GM21619 (cell line): ENCODE measurements around the gene YAE1.

Source experiments
- ATAC-seq: cut with Tn5 transposase; IDR thresholded peaks from one replicate; pipeline ENCODE4 v1.9.1; 2021; ENCODE audit not compliant: unreplicated experiment

YAE1 gene

GRCh38 chr7:39554583-39555165 is 11.5 kb upstream of the YAE1 start:
- no peak for ATAC-seq

DNA sequence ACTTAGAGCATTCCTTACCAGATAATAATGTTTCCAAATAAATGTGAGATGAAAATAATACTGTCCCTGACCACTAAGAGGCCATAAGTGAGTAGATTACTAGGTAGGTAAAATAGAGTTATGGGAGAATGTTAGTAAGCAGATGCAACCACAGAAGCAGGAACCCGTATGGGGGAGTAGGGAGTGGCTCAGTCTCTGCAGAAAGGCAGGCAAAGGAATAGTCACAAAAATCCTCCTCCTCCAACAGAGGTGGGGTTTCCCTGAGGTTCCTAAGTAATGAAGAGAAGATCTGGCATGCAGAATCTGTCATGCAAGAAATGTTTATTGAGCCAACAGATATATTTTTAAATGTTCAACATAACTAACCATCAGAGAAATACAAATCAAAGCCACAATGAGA is 9.0 kb upstream of the YAE1 start:
- ATAC-seq, result no peak

DNA sequence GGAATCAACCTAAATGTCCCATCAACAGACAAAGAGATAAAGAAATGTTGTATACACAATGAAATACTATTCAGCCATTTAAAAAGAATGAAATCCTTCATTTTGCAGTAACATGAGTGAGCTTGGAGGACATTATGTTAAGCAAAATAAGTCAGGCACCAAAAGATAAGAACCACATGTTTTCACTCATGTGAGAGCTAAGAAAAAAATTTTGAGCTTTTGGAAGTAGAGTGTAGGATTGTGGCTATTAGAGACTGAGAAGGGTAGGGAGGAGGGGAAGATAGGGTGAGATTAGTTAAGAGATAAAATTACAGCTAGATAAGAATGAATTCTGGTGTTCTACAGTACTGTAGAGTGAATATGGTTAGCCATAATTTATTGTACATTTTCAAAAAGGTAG is 8.3 kb upstream of the YAE1 start:
- ATAC-seq, result no peak

- no peak for ATAC-seq
Observed at GRCh38 chr7:39560408-39560807, 5.8 kb upstream of the YAE1 start.

DNA sequence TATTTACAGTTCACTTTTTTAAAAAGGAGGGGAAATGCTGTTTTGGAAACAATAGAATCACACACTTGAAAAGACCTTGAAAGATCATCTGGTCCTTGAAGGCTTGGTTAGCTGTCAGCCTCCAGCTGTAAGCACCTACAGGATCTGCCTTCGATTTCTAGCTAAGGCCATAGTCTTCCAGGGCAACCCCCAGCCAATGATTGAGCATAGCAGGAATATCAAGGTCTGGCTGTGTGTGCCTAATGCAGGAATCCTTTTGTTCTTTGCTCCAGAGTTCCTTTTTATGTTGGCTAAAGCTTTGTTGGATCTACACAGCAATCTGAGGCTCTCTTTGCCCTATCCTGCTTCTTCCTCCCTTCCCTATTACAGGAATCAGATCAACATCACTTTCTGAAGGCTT is 5.2 kb upstream of the YAE1 start:
- ATAC-seq, result no peak

GRCh38 chr7:39565538-39565937 is 666 bp upstream of the YAE1 start:
- ATAC-seq, result no peak

DNA sequence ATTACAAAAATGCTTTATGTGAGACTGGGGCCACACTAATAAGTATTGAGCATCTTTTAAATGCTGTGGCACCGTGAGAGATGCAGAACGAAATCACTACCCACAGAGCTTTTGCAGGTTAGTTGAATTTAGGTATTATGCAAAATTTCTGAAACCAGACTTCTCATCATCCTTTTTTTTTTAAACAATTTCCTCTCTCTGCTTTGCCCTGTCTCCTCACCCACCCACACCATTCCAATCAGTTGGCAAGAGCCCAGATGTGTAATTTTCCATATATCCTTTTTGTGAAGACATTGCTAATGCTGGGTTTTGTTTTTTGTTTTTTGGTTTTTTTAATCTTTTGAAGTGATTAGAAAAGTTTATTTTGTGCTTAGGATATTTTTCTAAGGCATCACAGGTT is 1.1 kb downstream of the YAE1 start:
- no peak for ATAC-seq

GRCh38 chr7:39574673-39575349 is 8.6 kb downstream of the YAE1 start:
- ATAC-seq, result no peak

GRCh38 chr7:39577229-39577874 is 11.1 kb downstream of the YAE1 start:
- ATAC-seq, result no peak

DNA sequence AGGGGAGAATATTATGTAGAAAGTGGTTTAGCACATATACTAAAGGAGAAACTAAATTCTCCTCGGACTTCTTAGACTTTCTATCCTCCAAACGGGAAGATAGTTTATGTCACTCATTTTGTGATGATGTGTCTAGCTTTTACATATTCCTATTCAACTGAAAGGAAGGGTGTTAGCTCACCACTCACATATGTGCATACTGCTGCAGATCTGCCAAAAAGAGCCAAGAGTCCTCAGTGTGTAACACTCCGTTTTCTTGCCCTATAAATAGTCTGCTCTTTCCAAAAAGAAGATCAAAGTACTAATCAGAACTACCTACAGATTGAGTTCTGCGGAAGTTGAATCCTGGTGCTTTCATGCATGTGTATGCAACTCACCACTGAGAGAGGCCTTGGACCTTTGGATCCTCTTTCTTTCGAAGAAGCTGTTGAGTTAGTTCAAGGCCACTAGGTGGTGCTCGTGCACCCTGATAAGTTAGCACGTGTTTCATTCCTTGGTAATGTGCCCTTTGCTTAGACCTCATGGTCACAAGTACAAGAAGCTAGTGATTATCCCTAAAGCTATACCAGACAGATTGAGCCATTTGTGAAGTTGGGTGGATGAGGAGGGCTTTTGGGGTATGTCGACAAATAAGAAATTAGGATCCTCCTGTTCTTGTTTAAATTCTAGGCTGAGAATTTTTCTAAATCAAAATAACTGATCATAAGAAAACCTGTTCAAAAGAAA is 14.1 kb downstream of the YAE1 start:
- peak; percentile 90 for ATAC-seq

DNA sequence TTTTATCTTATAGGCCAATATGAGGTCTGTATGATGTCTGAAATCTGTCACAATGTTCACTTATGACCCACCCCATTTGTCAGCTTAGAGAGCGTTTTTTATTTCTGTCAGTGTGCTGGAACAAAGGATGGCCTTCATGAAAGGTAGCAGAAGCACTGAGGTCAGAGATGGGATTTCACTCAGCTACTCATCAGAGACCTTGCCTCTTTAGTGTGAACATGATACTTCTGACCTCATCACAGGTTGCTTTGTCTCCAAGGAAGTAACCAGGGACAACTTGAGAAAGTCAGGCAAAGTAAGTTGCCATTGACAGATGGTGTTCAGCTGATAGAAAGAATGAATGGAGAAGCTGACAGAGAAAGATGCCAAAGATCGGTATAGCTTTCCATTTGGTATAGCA is 16.3 kb downstream of the YAE1 start:
- ATAC-seq, result no peak

GRCh38 chr7:39583539-39583938 is 17.3 kb downstream of the YAE1 start:
- no peak for ATAC-seq

- no peak for ATAC-seq
Observed at GRCh38 chr7:39587393-39587792, 21.2 kb downstream of the YAE1 start.

DNA sequence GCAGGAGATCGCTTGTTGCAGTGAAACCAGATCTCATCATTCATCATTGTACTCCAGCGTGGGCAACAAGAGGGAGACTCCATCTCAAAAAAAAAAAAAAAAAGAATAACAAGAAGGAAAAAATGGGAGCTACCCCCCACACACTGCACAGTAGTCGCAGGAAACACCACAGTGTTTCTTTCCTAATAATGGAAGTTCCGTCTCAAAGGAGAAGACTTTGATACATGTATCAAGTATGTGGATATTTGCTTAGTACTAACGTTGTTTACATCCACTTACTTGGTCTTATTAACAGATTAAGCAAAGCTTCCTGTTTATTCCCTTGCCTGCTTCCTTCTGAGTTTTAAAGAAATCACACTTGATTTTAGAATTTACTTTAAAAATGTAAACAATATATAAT is 22.2 kb downstream of the YAE1 start:
- no peak for ATAC-seq

GRCh38 chr7:39589323-39590111 is 23.3 kb downstream of the YAE1 start:
- peak; percentile 94 for ATAC-seq

GRCh38 chr7:39592586-39592985 is 26.4 kb downstream of the YAE1 start:
- no peak for ATAC-seq

- ATAC-seq, result no peak
Observed at GRCh38 chr7:39594988-39595620, 28.9 kb downstream of the YAE1 start.

DNA sequence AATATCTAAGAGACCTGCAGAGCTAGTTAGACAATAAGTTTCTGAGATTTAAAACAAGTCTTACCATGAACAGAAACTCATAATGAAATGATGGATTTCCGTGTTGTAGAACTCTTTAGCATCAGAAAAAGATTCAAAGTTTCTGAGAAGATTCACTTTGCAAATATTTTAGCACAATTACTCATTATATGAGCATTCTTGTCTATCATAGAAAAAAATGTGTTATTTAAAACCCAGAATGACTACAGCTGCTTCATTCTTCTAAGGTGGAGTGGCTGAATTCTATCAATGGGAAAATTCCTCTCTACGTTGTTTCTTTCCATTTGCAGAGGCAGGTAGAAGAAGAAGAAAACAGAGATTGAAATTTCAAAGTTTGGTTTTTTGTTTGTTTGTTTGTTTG is 36.1 kb downstream of the YAE1 start:
- ATAC-seq, result no peak

DNA sequence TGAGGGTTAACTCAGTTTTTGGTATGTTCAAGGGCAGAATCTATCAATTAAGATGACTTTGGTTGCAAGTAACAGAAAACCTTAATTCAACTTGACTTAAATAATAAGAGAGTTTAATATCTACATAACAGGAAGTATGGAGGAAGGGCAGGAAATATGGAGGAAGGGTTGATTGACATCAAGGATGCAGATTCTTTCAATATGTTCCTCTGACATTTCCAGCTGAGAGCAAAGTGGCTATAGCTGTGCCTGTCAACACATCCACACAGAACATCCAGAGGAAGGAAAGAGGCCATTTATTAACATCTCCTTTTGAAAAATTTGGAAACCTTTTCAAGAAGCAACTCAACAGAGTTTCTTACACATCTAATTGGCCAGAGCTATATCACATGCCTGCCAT is 37.7 kb downstream of the YAE1 start:
- ATAC-seq, result no peak

DNA sequence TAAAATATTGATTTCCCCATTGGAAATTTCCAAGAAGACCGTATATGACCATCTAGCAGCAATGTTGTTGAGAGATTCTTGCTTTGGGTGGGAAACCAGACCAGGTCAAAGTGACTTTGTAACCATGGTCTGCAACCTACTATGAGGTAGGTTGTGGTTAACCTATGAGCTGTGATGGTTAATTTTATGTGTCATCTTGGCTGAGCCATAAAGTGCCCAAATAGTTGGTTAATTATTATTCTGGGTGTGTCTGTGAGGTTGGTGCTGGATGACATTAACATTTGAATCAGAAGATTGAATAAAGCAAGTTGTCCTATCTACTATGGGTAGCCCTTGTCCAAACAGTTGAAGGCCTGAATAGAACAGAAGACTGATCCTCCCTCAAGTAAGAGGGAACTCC is 38.9 kb downstream of the YAE1 start:
- no peak for ATAC-seq

DNA sequence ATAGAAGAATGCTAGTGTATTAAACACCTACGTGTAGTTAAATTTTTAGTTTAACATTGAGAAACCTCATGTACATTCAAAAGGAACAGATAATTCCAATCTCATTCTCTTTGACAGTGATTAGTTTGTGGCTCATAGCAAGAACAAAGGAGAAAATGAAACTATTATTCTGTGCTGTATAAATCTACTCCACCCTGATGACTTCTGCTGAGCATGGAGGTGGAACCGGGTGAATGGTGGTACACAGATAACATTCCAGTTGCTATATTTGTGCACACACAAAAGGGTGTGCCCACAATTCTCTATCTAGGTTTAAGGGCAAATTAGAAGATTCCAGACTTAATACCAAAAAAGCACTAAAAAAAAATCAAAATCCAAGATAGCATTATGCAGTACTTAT is 40.1 kb downstream of the YAE1 start:
- ATAC-seq, result no peak
